ENCODE results near the gene KLF13. TPM values are rescaled to one million over a fixed set of nuclear protein-coding genes. Genes with fewer than 3 reads are reported as not detected.

The KLF13 gene
- total RNA-seq, 6 experiments from 2014 or later = 22.5 to 29.1 (median 23.5) TPM

GRCh38 chr15:31400222-31400927, 73.7 kb downstream of the KLF13 start:
- DNase-seq = no peak
- Mint-ChIP-seq H3K4me3 (no peak overlapping the region), H3K9me3 (peaks cover 17% of the 10 kb centered on the region), H3K36me3 (ENCODE audit: low read depth) (peaks cover 12% of the 10 kb centered on the region), H3K27ac (peak overlapping the region; percentile 2; the same call in 1 of the 2 replicates), H3K4me1 (ENCODE audit: low read depth) (peaks cover 67% of the 10 kb centered on the region), H3K27me3 (ENCODE audit: insufficient read depth) (no peaks in the 10 kb centered on the region; the same call in 1 of the 2 replicates)
- no peak for TF ChIP-seq CTCF (IDR thresholded peaks at IDR 0.05)

GRCh38 chr15:31401282-31401681, 74.6 kb downstream of the KLF13 start:
- H3K36me3 Mint-ChIP-seq (ENCODE audit: low read depth) = peaks cover 18% of the 10 kb centered on the region
- no peak for TF ChIP-seq CTCF (IDR thresholded peaks at IDR 0.05)
- no peak overlapping the region for H3K27ac Mint-ChIP-seq
- H3K27me3 Mint-ChIP-seq (ENCODE audit: insufficient read depth) = no peaks in the 10 kb centered on the region; the same call in 1 of the 2 replicates
- peaks cover 72% of the 10 kb centered on the region for H3K4me1 Mint-ChIP-seq (ENCODE audit: low read depth)
- H3K4me3 Mint-ChIP-seq = no peak overlapping the region
- H3K9me3 Mint-ChIP-seq = peaks cover 24% of the 10 kb centered on the region
- DNase-seq = no peak

- H3K4me1 Mint-ChIP-seq (ENCODE audit: low read depth) = peaks cover 64% of the 10 kb centered on the region
- no peak for DNase-seq
- H3K27me3 Mint-ChIP-seq (ENCODE audit: insufficient read depth) = no peaks in the 10 kb centered on the region; the same call in none of the 2 replicates
- H3K4me3 Mint-ChIP-seq = no peak overlapping the region
- H3K9me3 Mint-ChIP-seq = peaks cover 30% of the 10 kb centered on the region
- H3K36me3 Mint-ChIP-seq (ENCODE audit: low read depth) = peaks cover 24% of the 10 kb centered on the region
- H3K27ac Mint-ChIP-seq = peak overlapping the region; percentile 87; the same call in 1 of the 2 replicates
- TF ChIP-seq CTCF (IDR thresholded peaks at IDR 0.05) = no peak
Observed at GRCh38 chr15:31402003-31402402, 75.4 kb downstream of the KLF13 start.

- Mint-ChIP-seq H3K4me1 (ENCODE audit: low read depth) (peaks cover 59% of the 10 kb centered on the region), H3K36me3 (ENCODE audit: low read depth) (peaks cover 24% of the 10 kb centered on the region), H3K9me3 (peaks cover 32% of the 10 kb centered on the region), H3K27me3 (ENCODE audit: insufficient read depth) (no peaks in the 10 kb centered on the region; the same call in none of the 2 replicates), H3K4me3 (no peak overlapping the region), H3K27ac (peak overlapping the region; percentile 87)
- TF ChIP-seq CTCF (IDR thresholded peaks at IDR 0.05) = no peak
- DNase-seq = no peak
Observed at GRCh38 chr15:31402511-31403056, 75.9 kb downstream of the KLF13 start.

GRCh38 chr15:31403096-31403495, 76.5 kb downstream of the KLF13 start:
- no peak for DNase-seq
- no peak for TF ChIP-seq CTCF (IDR thresholded peaks at IDR 0.05)
- H3K4me3 Mint-ChIP-seq = 0 out of 2 replicates have a peak overlapping the region, but pooled peaks have one; percentile 3

More at GRCh38 chr15:31403096-31403495, 76.5 kb downstream of the KLF13 start:
- Mint-ChIP-seq H3K9me3 (peaks cover 32% of the 10 kb centered on the region), H3K27ac (peak overlapping the region; percentile 87), H3K4me1 (ENCODE audit: low read depth) (peaks cover 53% of the 10 kb centered on the region), H3K27me3 (ENCODE audit: insufficient read depth) (no peaks in the 10 kb centered on the region; the same call in none of the 2 replicates), H3K36me3 (ENCODE audit: low read depth) (peaks cover 24% of the 10 kb centered on the region)
